GM18873 (cell line): ENCODE results near the gene NAT10.
"Not testable (repeated sequence)": the region's sequence is repeated elsewhere in the genome, so short reads cannot be mapped to it uniquely, and the experiment has no call there.

Source experiments
- ATAC-seq: cut with Tn5 transposase; IDR thresholded peaks from one replicate; pipeline ENCODE4 v1.9.1; 2021; ENCODE audit warnings: mild to moderate bottlenecking, moderate library complexity, moderate number of reproducible peaks; ENCODE audit not compliant: unreplicated experiment, low FRiP score

NAT10 gene

DNA sequence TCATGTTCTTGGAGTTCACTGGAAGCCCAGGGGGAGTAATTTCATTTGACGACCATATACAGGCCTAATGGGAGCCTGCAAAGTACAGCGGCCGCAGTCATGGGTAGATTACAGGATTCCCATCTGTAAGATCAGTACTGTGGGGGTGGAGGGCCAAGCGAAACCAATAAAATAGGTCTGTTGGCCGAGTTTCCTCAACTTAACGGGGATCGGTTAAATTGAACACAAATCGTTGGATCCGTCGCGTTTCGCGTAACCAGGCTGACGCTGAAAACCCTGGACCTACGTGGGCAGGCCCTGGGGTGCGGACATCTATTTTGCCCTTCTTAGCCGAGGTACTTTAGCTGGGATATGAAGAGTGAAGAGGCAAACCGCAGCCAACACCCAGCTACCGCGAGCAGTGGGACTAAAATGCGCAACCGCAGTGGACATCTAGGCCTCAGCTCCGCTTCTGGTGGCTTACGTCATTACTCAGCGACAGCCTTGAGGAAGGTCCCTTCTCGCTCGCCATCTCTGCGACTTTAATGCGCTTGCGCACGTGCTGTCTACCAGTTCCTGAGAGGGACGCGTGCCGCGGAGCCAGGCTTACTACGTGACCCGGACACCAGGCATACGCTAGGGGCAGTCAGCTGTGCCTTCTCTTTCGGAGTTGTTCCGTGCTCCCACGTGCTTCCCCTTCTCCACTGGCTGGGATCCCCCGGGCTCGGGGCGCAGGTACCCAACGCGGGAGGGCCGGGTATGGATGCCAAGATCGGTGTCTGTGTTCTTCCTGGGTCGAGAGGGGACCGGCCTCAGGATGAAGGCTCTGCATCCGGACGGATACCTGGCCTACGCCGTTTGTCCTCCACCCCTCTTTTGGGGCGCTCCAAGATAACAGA lies at the start of gene NAT10:
Gene NAT10 (plus strand): TSS at position 551 of the 878 bp plus-strand sequence. CDS start 2,597 bp downstream, outside the sequence.
- ATAC-seq: peak; percentile 88

DNA sequence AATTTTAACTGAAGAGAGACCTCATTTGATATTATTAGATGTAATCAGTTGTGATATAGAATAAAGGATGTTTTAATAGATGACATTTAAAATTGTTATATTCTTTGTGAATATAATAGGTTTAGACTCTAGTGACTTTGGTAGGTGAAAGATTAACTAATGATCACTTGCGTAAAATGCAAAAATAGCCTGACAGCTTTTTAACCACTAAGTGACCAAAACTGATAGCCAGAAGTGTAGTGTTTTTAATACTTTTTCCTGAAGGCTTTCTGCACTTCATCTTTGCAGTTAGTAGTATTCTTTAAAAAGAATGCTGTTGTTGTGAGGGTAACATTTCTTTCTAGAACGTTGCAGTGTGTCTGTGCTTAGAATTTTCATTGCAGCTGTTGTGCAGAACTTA lies 48.8 kb upstream of the NAT10 start:
- no peak for ATAC-seq

DNA sequence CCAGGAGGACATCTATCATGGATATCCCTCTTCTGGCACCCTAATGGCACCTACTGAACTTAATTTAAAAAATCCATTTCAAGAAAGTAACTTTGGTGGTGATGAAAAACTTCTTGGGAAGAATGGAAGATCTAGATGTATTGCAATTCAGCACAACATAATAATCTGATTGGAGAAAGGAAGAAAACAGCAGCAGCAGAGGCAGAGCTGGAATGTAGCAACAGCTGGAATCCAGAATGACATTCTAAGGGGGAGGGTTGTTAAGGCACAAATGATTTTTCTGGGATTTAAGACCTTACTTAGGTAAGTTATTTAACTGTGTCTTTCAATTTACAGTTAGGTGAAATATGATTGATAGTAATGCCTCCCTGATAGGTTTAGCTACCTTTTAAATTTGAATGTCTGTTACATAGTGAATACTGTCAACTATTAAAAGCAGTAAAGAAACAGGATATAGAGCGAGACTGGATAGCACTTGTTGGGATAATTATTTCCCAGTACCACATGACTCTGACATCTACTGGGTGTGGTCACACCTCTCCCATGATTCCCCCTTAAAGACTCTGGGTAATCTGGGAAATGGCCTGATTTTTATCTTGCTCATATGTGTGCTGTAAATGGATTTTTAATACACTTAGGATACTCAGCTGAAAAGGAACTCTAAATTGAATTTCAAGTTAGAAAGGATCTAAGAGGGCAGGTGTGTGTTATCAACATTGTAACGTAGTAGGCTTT lies 42.2 kb upstream of the NAT10 start:
- ATAC-seq: no peak

DNA sequence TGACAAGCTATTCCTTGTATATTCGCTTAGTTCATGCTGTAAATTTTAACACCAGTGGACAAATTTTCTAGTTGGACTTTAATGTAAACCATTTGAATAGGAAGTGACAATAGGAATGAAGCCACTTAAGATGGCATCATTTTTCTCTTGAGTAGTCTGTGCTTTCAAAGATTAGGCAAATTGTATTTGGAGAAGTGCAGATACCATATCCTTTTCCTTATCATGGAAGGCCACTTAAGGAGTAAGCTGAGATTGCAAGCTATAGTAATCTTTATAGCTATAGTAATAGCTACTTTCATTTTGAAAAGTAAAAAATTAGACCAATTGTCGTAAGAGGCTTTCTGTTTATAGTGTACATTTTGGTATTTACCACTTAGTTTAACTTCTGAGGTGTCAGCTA lies 41.1 kb upstream of the NAT10 start:
- ATAC-seq: no peak

DNA sequence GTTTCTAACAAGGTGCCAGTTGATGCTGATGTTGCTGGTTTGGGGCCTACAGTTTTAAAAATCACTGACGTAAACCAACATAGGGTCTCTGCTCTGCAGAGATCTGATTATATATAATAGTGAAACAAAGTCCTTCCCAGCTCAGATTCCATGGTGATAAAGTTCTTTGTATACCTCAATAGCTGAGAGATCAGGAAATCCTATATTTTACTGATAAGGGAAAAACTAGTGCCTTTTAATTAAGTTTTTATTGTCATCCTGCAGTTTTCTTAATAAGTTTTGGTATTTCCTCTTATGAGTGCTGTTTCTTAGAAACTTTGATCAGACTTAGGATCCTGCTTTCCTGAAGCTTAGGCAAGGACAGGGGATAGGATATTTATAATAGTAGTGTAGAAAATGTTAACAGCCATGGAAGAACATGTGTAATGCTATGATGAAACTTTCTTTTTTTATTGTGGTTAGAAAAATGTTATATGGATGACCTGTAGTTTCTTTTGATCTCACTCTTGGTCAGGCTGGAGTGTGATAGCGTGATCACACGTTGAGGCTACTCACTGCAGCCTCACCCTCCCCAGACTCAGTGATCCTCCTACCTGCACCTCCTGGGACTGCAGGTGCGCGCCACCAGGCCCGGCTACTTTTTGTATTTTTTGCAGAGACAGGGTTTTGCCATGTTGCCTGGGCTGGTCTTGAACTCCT lies 39.8 kb upstream of the NAT10 start:
- no peak for ATAC-seq

DNA sequence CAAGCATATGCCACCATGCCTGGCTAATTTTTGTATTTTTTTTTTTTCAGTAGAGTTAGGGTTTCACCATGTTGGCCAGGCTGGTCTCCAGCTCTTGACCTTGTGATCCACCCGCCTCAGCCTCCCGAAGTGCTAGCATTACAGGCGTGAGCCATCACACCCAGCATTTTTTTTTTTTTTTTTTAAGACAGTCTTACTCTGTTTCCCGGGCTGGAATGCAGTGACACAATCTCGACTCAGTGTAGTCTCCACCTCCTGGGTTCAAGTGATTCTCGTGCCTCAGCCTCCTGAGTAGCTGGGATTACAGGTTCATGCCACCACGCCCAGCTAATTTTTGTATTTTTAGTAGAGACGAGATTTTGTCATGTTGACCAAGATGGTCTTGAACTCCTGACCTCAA lies 38.7 kb upstream of the NAT10 start:
- not testable (repeated sequence) for ATAC-seq

DNA sequence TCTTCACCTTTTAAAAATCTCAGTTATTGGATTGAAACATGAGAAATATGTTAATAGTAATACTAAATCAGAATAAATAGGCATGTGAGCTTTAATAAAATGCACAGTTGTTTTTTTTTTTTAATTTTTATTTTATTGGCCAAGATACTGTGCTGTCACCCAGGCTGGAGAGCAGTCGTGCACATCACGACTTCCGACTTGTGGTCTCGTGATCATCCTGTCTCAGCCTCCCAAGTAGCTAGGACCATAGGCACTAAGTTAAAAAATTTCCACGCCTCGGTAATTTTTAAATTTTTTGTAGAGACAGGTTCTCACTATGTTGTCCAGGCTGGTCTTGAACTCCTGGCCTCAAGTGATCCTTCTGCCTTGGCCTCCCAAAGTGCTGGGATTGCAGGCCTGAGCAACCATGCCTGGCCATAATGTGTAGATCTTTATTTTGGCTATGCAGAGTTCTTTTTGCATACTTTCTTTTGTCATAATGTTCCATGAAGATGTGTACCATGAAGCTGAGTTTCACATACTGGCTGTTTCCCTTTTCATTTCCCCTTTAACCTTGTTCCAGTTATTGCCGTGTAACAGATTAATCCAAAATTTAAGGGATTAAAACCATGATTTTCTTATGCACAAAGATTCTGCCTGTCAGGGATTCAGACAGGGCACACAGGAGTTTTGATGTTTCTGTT lies 37.9 kb upstream of the NAT10 start:
- ATAC-seq: no peak

DNA sequence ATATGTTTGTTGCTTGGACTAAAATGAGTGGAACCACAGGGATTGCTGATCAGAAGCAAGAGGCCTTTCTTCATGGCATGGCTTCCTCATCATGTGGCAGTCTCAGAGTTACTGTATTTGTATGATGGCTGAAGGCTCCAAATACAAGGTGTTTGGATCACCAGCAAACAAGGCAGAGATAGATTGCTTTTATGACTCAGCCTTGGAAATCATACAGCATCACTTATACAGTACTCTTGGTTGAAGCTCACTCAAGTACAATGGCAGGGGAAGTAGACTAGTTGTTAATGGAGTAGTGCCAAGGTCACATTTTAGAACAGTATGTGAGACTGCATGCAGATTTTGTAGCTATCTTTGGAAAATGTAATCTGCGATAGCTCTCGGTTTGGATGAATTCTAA lies 37.3 kb upstream of the NAT10 start:
- ATAC-seq: no peak

DNA sequence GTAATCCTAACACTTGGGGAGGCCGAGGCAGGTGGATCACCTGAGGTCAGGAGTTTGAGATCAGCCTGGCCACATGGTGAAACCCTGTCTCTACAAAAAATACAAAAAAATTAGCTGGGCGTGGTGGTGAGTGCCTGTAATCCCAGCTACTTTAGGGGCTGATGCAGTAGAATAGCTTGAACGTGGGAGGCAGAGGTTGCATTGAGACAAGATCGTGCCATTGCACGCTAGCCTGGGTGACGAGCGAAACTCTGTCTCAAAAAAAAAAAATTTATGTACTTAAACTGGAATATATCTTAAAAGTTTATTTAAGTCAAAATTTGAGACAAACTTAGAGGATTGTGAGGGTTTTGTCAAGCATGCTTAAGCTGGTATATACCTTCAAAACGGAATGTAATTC lies 34.1 kb upstream of the NAT10 start:
- ATAC-seq: not testable (repeated sequence)

DNA sequence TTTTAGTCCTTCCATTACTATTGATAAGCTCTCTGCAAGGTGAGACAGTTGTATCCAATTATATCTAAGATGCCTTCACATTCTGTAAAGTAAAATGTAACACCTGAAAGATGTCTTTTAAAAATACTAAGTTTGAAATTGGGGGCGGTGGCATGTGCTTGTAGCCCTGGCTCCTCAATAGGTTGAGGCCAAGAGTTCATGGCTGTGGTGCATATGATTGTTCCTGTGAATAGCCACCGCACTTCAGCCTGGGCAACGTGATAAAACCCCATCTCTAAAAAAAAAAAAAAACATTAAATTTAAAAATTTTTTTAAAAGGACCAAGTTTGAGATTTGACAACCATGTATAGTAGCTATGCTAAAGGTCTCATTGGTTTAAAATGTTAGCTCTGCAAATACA lies 33.4 kb upstream of the NAT10 start:
- ATAC-seq: no peak

DNA sequence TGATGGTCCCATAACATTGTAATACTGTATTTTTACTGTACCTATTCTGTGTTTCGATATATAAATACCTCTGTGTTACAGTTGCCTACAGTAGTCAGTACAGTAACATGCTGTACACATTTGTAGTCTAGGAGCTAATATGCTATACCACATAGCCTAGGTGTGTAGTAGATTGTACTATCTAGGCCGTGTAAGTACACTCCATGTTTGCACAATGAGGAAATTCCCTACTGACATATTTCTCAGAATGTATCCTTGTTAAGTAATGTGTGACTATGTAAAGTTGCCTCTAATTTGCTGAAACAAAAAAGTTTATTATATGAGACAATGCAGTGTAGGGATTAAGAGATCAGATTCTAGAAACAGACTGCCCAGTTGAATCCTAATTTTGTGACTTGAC lies 32.6 kb upstream of the NAT10 start:
- no peak for ATAC-seq

DNA sequence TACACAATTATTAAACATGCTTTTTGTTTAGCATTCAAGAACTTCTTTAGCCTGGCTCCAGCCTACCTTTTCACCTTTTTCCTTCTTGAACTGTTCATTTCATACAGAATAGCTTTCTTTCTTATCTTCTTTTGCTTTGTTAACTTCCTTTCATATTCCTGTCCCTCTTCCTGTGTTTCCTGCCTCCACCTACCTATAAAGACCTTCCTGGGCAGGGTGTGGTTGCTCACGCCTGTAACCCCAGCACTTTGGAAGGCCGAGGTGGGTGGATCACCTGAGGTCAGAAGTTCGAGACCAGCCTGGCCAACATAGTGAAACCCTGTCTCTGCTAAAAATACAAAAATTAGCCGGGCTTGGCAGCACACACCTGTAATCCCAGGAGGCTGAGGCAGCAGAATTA lies 31.0 kb upstream of the NAT10 start:
- no peak for ATAC-seq

DNA sequence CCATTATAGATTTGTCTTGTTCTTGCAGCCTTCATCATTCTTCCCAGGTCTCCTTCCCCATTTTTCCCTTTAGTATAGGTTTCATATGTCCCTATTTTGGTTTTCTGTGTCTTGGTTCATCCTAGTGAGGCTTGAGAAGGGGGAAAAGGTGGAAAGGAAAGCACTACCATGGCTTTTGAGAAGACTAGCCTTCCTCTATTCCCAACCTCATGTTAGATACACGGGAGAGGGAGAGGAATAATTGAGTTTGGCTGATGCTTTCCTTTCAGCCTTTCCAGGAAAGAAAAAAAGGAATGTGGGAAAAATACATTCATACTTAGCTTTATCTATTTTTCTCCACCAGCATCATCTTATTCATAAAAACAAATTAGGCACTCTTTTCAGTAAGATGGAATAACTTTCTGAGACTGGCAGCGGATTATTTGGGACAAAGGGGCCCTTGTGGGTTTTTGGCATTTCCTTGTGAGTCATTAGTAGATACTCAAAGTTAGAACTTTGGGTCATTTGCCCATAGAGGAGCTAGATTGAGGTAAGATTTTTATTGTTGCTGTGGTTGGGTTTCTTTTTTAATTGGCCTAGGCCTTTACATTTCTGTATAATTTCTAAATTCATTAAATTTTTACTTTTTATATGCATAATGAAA lies 30.1 kb upstream of the NAT10 start:
- ATAC-seq: no peak

DNA sequence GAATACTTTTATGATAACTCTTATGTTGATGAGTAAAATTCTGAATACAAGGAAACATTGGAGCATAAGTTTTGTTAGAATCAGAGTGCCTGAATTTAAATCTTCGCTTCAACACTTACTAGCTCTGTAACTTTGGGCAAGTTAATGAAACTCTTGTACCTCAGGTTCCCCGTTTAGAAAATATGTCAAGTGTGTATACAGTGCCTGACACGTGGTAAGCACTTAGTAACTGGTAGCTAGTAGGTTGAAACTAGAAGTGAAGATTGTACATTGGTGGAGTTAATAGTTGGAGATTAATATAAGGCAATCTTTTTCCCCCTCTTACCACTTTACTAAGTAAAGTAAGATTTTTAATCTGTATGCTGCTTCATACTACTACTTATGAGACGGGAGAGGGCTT lies 24.8 kb upstream of the NAT10 start:
- ATAC-seq: no peak

DNA sequence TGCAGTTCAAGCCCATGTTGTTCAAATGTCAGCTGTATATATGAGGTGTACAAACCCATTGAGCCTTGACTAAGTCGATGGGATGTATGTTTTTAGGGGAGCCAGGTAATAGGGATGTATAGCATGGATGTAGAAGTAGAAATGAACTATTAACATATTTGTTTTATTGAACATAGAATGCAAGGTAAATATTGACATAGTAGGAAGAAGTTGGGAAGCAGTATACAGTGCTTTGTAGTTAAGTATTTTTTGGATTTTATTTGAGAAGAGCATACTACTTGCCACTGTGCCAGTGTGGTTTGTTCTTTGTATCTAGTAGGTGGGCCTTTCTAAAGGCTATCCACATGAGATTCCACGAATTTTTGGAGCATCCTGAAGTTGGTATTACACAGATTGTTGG lies 20.8 kb upstream of the NAT10 start:
- ATAC-seq: no peak

DNA sequence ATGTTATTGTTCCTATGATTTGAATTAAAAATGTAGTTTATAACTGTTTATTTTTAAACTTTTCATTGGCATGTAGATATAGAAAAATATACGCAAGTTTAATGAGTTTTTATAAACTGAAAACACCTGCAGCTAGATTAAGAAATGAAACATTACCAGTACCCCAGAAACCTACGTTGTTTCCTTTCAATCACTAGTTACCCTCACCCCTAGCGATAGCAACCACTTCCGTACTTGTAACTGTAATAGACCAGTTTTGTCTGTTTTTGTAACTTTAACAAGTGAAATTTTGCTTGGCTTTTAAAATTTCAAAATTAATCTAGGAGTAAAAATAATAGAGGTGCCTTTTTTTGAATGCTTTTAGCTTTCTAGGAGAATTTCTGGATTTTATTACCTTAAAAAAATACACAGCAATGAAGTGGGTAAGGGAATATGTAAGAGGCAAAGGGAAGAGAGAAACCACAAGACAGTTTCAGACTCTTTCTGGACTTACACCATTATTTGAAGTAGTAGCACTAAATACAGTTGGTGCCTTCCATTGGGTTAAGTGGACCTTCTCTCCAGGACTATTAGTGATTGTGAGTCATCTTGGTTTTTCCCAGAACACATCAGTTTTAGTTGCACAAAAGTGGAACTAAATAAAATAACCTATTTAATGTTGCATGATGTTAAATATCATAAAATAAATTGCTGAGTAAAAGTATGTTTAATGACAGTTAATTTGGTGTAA lies 18.7 kb upstream of the NAT10 start:
- ATAC-seq: no peak

DNA sequence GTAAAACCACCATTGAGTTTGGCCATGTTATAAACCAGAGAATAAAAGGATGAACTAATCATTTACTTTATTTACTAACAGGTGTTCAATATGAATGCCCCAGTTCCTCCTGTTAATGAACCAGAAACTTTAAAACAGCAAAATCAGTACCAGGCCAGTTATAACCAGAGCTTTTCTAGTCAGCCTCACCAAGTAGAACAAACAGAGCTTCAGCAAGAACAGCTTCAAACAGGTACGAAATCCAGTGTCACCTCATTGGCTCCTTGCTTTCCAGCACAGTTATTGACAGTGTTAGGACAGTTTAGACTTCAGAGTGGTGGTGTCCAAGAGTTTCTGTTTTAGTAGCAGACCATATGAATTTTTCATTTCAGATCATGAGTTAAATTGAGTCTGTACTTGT lies 13.6 kb upstream of the NAT10 start:
- ATAC-seq: no peak

DNA sequence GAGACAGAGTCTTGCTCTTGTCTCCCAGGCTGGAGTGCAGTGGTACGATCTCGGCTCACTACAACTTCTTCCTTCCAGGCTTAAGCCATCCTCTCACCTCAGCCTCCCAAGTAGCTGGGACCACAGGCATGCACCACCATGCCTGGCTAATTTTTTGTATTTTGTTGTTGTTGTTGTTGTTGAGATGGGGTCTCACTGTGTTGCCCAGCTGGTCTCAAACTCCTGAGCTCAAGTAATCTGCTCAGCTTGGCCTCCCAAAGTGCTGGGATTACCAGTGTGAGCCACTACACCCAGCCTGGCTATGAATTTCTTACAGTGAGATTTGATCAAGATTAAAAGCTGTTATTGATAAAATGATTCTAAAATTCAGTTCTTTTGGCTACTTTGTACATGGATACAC lies 10.5 kb upstream of the NAT10 start:
- ATAC-seq: not testable (repeated sequence)

DNA sequence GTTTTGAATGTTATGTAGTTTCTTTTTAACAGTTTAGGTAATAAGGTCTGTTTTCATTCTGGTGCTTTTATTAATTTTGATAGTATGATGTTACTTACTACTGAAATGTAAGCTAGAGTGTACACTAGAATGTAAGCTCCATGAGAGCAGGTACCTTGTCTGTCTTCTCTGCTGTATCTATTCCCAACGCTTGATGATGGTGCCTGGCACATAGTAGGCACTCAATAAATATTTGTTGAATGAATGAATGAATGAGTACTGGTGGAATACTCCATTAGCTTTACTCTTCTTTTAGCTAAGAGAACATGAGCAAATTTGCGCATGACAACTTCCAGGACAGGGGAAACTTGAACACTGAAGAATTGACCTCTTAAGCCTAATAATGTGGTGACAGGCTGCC lies 6.6 kb upstream of the NAT10 start:
- no peak for ATAC-seq

DNA sequence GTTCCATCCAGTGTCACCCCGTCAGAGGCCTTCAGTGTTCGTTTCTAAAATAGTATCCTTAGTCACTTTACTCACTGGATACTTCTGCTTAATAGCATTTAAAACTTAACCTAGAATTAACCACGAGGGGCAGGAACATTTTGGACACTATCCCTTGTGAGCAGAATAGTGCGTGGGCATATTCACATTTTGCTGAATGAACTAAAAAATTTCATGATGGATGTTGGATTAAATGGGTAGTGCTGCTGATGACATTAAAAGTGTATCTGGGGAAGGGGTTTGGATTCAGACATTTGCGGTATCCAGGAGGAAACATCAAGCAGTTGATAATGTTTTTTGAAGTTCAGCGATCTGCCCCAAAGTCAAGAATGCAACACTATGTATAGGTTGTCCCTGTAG lies 750 bp upstream of the NAT10 start:
- no peak for ATAC-seq
